HG03135 (cell line): ENCODE measurements around the gene PTPN12.
"Not testable (repeated sequence)": the region's sequence is repeated elsewhere in the genome, so short reads cannot be mapped to it uniquely, and the experiment has no call there.

Experiments used
- ATAC-seq: cut with Tn5 transposase; IDR thresholded peaks from one replicate; pipeline ENCODE4 v1.9.1; 2021; ENCODE audit warnings: mild to moderate bottlenecking, moderate library complexity; ENCODE audit not compliant: unreplicated experiment

PTPN12 gene

DNA sequence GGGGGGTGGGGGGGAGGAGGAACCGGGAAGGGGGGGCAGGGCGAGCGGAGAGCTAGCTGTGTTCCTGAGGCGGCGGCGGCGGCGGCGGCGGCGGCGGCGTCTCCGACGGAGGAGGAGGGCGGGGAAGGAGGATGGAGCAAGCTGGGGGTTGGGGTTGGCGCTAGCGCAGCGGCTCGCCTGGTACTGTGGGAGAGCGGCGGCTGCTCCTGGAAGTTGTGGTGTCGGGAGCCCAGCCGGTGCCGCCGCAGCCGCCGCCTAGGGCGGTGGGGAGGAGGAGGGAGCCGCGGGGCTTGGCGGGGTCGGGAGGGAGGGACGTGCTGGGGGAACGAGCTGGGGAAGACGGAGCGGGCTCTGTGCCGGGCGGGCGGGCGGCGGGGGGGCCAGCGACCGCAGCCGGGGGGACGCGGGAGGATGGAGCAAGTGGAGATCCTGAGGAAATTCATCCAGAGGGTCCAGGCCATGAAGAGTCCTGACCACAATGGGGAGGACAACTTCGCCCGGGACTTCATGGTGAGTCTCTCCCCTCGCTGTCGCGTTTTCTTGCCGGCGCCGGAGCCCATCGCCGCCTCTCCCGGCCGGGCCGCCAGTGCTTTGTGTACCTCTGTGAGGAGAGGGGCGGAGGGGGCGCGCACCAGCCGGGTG, at the start of gene PTPN12:
Gene PTPN12, plus strand, starts transcription at position 160 of the 642 bp plus-strand sequence. Its CDS starts 252 bp downstream, at position 412.
- ATAC-seq = peak; percentile 45

DNA sequence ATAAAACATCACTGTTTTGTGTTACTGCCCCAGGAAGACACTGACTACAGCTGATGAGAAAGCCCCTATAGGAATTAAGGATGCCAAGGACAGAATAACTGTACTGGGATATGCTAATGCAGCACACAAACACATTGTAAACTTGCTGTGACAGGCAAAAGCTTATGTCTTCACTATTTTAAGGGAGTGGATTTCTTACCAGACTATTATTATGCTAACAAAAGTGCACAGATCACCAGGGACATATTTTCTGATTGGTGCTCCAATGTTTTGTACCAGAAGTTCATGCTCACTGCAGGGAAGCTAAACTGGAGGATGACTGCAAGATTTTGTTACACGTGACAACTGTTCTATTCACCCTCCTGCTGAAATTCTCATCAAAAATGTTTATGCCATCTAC, 48.1 kb upstream of the PTPN12 start:
- ATAC-seq = no peak

DNA sequence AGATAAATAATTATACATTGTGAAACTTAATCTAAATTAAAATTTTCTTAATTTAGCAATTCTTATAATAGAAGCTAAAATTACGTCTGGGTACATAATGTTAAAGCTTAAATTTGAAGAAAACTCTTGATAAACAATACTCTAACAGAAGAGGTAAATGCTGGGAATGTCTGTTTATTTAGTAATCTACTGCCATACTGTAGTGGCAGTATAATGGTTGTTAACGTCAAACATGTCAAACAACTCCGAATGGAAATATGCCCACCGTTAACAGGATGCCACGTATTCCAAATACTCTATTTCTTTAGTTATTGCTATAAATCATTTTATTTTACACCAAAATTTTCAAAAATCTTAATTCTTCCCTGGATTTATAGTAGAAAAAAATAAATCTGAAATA, 40.0 kb upstream of the PTPN12 start:
- ATAC-seq = no peak

DNA sequence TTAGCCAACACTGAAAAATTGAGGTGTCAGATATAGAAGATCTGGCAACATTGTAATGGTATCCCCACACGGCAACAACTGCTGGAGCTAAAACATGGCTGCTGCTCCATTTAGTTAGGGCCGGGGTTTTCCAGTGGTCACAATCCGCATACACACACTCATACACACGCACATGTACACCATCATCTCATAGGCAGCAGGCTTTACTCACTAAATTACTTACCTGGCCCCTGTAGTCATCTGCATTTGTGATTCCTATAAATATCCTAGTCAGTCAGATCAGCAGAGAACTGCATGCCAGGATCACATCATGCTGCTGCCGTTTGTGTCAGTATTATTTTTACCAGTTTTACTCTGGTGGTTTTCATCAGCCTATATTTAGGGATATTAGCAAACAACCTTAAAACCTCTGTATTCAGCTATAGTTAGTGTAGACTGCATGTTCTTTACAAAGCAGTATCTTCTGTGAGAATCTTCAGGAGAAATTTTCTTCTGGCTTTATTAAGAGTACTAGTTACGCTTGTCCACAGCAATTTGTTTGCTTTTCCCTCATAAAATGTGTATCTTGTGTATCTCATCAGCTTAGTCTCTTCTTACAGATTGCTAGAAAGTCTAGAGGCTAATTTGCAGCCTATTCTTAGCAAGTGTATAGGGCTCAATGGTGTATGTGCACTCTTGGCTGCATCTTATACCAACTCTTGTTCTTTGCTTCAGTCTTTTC, 38.3 kb upstream of the PTPN12 start:
- no peak for ATAC-seq

DNA sequence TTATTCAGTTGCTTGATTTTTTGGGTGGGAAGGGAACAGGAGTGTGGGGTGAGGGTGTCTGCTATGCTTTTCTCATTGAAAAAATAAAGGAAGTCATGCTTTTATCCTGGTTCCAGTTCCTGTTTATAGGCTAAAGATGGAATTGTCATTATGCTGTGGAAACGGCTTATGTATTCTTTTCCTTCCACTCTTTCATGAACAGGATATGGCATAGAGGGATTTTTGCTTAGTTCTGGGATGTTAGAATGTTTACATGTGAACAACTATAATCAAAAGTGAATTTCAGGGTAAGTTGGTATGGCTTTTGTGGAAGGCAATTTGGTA, 35.9 kb upstream of the PTPN12 start:
- no peak for ATAC-seq

DNA sequence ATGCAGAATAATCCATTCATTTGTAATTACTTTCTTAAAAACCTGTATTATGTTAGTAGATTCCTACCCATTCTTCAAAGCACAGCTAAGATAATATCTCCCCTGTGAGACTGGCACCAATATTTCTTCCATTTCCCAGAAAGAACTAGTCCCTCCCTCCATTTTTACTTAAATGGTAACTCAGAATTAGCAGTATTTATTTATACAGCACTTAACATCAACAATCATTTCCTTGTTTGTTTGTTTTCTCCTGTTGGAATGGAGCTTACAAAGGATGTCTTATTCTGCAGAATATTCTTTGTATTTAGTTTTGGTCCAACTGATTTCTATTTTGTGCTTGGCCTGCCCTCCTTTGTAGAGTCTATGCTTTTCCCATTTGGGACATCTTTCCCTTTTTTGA, 32.1 kb upstream of the PTPN12 start:
- ATAC-seq = no peak

DNA sequence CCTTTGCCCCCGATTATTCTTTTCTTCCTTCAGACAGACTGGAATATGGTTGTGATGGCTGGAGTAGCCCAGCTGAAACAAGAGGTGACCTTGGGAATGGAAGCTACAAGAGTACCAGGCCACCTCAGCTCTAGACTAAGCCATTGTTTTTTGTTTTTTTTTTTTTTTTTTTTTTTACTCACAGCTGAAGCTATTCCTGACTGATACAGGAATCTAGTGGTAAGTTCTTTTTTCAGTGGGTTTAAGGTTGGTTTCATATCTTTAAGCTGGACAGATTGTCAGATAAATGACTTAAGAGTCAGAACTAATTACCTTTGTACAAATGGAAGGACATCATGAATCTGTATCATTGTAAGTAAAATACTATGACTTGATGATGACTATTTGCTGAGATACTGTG, 30.2 kb upstream of the PTPN12 start:
- ATAC-seq = no peak

DNA sequence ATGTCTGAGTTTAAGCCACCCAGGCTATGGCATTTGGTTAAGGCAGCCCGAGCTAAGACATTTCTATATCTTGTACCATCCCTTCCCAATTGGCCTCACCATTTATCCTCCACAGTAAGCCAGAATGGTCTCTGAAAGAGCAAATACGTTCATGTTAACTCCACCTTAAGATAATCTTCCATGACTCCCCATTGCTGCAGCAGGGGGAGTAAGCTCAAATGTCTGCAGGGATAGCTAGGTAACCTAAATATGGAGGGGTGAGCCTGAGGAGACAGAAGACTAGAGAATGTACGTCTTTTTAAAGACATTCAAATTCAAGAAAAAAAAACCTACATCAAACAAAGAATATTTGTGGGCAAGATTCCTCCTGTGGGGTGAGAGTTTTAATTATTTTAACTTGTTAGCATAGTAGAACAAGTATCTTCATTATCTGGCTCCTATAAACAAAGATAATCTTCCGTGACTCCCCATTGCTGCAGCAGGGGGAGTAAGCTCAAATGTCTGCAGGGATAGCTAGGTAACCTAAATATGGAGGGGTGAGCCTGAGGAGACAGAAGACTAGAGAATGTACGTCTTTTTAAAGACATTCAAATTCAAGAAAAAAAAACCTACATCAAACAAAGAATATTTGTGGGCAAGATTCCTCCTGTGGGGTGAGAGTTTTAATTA, 24.0 kb upstream of the PTPN12 start:
- ATAC-seq = not testable (repeated sequence)

DNA sequence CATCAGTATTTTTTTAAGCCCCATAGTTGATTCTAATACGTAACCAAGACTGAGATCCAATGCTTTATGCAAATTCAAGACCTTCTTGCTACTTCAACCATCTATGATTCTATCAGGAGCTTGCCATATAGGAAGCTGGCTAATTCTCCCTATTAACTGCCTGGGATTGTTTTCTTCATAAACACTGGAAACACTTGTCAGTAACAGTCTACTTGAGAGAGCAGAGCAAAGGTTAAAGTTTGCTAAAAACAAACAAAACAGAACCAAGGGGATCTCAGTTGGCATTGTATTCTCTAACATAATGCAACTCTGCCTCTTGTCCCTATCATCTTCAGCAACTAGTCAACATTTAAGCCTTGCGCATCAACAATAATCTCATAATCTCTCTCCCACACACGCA, 21.0 kb upstream of the PTPN12 start:
- ATAC-seq = no peak

DNA sequence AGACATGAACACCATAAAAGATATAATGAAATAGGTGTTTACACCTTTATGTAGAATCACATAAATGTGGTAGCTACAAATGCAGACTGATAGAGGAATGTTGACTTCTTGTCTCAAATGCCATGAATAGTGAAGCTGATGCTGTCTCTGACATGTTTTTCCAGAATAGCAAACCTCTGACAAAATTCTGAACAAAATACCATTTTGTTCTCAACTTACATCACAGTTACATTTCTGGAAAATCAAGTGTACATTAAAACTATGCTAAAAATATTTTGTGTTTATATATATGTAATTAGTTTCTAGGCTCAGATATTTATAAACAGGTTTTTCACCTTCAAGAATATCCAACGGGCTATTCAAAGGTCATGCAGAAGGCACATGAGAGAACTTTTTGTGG, 16.8 kb upstream of the PTPN12 start:
- ATAC-seq = no peak

DNA sequence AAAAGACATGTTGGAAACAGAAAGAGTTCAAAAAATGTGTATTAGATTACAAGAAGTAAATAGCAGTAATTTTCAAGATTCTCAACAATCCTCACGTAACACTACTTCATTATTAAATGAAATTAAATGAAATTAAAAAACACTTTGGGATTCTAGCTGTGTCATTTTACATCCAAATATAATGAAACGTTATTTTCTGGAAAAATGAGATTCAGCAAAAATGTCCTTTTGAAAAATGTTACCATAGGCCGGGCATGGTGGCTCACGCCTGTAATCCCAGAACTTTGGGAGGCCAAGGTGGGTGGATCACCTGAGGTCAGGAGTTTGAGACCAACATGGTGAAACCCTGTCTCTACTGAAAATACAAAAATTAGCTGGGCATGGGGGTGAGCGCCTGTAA, 15.6 kb upstream of the PTPN12 start:
- ATAC-seq = not testable (repeated sequence)

DNA sequence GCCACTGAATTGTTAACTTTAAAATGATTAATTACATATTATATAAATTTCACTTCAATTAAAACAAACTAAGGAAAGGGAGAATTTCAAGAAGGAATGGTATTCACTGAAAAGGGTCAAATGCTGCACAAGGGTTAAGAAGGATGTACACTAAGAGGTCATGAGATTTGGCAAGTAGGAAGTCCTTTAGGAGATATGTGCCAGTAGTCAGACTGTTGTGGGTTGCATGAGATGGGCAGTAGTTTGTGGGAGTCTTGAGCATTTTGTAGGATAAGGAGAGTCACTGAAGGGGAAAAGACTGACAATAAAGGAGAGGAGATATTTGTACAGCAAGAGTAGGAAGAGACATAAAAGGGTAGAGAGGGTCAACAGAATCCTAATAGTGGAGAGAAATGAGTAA, 12.4 kb upstream of the PTPN12 start:
- no peak for ATAC-seq

DNA sequence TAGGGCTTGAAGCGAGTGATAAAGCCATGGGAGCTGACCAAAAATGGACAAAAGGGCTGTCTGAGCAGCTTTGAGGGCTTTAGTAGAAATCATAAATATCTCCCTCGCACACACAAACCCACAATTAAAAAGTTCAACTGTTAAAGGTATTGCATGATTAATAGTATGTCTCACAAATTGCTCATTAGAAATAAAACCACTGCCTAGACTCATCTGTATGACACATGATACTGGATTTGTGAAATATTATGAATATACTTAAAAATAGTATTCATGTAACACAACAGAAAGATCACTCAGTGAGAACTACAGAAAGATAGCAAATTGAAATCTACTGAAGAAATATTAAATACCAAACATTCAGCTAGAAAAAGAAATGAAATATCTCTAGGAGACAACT, 11.9 kb upstream of the PTPN12 start:
- ATAC-seq = no peak

DNA sequence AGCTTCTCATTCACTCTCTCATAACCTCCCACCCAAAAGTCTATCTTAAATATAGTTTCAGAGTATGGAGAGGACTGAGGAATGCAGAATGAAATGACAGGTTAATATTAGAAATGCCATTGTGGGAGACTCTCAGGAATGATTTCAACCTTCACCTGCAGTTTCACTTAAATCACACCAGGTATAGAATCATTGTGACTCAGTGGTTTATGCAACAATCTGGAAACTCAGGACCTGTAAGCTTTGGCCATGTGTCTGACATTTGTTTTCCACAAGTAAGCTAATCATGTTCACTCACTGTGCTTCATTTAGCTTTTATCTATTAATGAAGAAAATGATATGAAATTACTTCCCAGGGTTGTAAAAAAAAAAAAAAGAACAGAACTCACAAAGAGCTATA, 8.7 kb upstream of the PTPN12 start:
- ATAC-seq = no peak

DNA sequence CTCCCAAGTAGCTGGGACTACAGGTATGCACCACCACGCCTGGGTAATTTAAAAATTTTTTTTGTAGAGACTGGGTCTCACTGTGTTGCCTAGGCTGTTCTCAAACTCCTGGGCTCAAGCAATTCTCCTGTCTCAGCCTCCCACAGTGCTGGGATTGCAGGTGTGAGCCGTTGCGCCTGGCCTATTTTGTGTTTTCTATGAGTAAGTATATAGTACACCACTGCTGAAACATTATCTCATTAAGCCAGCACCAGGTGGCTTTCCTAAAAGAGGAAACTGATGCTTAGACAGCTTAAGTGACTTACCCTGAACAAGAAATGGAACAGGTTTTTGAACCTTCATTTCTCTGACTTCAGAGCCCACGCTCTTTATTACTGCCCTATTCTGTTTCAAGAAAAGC, 7.8 kb upstream of the PTPN12 start:
- no peak for ATAC-seq

DNA sequence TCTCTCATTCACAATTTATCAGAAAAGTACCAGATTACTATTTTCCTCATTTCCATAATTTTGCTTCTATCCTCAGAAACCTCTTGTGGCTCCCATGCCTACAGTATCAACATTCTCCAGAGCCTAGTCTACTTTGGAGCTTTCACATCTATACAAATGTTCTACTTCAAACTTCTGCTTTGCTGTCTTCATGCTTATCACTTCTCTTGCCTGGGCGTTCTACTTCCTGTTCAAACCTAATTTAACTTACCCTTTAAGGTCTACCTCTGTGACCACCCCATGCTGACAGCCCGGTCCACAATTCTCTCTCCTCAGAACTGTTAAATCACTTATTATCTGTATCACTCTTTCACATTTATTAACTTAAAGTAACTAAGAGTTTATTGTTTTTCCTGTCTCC, 6.1 kb upstream of the PTPN12 start:
- ATAC-seq = no peak

DNA sequence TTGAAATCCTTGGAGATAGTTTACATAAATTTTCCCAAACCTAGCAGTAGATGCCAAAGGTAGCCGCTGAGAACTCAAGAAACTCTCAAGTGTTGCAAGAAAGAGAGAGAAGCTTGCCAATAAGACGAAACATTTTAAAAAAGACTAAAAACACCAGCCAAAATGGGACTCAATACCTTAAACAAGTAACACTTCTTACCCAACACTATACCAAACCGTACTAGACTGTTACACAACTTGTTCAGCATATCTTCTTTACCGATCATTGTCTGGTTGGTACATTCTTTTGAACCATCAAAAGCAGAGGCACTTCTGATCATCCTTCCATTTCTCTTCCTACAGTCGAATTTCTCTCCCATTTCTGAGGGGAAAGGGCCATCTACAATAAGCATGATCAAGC, 4.8 kb upstream of the PTPN12 start:
- no peak for ATAC-seq

DNA sequence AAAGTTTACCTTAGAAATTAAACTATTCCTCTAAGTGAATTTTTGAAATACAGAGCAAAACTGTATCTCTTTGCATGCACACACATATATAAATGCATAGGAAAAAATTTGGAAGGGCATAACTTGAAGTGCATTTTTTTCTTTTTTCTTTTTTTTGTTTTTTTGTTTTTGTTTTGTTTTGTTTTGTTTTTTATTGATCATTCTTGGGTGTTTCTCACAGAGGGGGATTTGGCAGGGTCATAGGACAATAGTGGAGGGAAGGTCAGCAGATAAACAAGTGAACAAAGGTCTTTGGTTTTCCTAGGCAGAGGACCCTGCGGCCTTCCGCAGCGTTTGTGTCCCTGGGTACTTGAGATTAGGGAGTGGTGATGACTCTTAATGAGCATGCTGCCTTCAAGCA, 4.4 kb upstream of the PTPN12 start:
- ATAC-seq = not testable (repeated sequence)

DNA sequence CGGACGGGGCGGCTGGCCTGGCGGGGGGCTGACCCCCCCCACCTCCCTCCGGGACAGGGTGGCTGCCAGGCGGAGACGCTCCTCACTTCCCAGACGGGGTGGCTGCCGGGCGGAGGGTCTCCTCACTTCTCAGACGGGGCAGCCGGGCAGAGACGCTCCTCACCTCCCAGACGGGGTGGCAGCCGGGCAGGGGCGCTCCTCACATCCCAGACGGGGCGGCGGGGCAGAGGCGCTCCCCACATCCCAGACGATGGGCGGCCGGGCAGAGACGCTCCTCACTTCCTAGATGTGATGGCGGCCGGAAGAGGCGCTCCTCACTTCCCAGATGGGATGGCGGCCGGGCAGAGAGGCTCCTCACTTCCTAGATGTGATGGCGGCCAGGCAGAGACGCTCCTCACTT, 3.0 kb upstream of the PTPN12 start:
- ATAC-seq = not testable (repeated sequence)

DNA sequence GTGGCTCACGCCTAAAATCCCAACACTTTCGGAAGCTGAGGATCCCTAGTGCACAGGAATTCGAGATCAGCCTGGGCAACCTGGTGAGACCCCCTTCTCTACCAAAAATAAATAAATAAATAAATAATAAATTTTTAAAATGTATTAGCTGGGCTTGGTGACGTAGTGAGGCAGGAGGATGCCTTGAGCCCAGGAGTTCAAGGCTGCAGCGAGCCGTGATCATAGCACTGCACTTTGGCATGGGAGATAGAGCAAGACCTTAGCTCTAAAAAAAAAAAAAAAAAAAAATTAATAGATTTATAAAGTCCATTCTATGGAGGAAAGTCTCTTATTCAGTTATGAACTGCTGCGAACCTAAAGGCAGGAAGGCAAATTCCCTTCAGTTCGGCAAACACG, 1.1 kb upstream of the PTPN12 start:
- ATAC-seq = no peak

DNA sequence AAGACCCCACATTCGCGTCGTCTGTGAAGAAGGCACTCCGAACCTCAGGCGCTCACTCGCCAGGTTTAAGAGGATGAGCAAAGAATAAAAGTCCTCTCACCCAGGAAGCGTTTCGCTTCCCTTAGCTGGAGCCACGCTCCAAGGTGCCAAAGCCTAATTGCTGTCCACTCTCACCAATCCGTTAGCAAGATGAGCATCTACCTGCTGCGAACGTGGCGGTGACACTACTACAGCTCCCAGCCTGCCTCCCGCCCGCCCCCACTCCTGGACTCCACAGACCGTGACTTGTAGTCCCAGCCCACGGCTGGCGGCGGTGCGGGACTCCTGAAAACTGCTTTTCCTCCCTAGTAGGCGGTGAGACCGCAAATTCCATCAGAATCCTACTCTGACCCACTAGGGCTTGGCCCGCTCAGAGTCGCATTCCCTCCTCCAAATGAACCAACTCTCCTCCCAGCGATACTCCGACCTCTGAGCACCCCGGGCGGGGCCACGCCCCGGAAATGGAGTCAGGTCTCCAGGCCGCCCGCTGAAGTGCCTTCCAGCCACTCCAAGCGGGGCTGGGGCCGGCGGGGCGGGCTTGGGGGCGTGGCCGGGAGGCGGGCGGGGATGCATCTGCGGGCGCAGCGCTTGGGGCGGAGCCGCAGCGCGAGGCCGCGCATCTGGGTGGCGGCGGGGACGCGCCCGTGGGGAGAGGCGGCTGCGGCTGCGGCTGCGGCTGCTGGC, 521 bp upstream of the PTPN12 start:
- peak; percentile 88 for ATAC-seq

DNA sequence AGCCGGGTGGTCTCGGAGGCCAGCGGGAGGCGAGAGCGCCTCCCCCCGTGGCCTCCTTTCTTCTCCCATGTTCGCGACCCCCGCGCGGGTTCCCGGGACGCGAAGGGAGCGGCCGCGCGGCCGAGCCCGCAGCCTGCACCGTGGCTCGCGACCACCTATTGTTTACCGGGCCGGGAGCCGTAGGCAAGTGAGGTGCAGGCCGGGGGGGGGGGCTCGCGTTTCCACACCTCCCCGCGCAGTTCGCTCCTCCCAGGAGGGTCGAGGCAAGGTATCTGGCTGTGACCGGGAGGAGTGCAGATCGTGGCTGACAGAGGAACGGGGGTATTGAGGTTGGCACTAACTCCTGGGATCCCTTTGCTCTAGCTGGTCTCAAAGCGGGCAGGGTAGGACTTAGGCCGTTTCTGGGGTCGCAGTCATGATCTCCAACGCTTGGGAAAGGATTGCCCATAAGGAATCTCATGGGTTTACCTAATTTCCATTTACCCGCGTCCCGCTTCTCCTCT, 734 bp downstream of the PTPN12 start:
- ATAC-seq = peak; percentile 5
